K562 (cell line): Measurements from ENCODE around the gene ZP3. TPM values are rescaled to one million over a fixed set of nuclear protein-coding genes. Genes with fewer than 3 reads are reported as not detected.
A peak's percentile ranks its signal among the peaks of the same experiment; 100 is the strongest.

Experiments
- ATF7 ChIP-seq: fragments of 450-650 bp; IDR thresholded peaks from 2 replicates; pipeline ENCODE4 v1.7.1; 2014; ENCODE audit warnings: mild to moderate bottlenecking, moderate library complexity
- BHLHE40 ChIP-seq: IDR thresholded peaks from 2 replicates; pipeline ENCODE4 v1.6.1; 2011; ENCODE audit warnings: low read length, improper control_type of control experiment
- CSDE1 ChIP-seq, 2 experiments: fragments of 450-650 bp; IDR thresholded peaks; 2 replicates each; pipeline ENCODE4 v1.6.1; 2016; ENCODE audit warnings: mild to moderate bottlenecking in 1 of 2
- ETV5 ChIP-seq: sonication (generic); formaldehyde crosslinking; IDR thresholded peaks from 2 replicates; pipeline ENCODE4 v1.4.0; 2020; ENCODE audit warnings: low read depth, mild to moderate bottlenecking, missing genetic modification reagents
- FOXM1 ChIP-seq, 2 experiments: fragments of 450-650 bp in 1 of 2; sonication (generic) in 1 of 2; formaldehyde crosslinking in 1 of 2; IDR thresholded peaks; 2 replicates each; pipeline versions ENCODE4 v1.6.1 to v1.9.0; 2017 to 2022; ENCODE audit warnings: low read depth in 2 of 2, mild to moderate bottlenecking in 2 of 2, missing genetic modification reagents in 1 of 2, moderate library complexity in 1 of 2
- GATAD2B ChIP-seq: fragments of 450-650 bp; IDR thresholded peaks from 2 replicates; pipeline ENCODE4 v1.6.1; 2017; ENCODE audit warnings: mild to moderate bottlenecking, borderline replicate concordance
- HDAC3 ChIP-seq: fragments of 450-650 bp; IDR thresholded peaks from 2 replicates; pipeline ENCODE4 v1.6.1; 2018; ENCODE audit warnings: borderline replicate concordance, mild to moderate bottlenecking, moderate library complexity; ENCODE audit not compliant: partially characterized antibody
- HOXB6 ChIP-seq: fragments of 250-450 bp; sonication (Bioruptor Pico); IDR thresholded peaks from 2 replicates; pipeline ENCODE4 v1.5.1; 2022; ENCODE audit warnings: mild to moderate bottlenecking, borderline replicate concordance
- PTTG1 ChIP-seq: fragments of 450-650 bp; IDR thresholded peaks from 2 replicates; pipeline ENCODE4 v1.6.1; 2016; ENCODE audit warnings: low read depth, mild to moderate bottlenecking, missing genetic modification characterization, missing compliant biosample characterization
- SIRT6 ChIP-seq: IDR thresholded peaks from one replicate; pipeline ENCODE4 v1.6.1; 2012; ENCODE audit warnings: low read depth, mild to moderate bottlenecking, control low read depth, inconsistent platforms, low read length, moderate library complexity
- SMARCA4 ChIP-seq: fragments of 450-650 bp; IDR thresholded peaks from 2 replicates; pipeline ENCODE4 v1.6.1; 2016
- ZFX ChIP-seq: sonication (generic); formaldehyde crosslinking; IDR thresholded peaks from 2 replicates; pipeline ENCODE4 v1.8.0; 2022; ENCODE audit warnings: mild to moderate bottlenecking, missing genetic modification reagents, moderate library complexity
- ZNF24 ChIP-seq: fragments of 450-650 bp; IDR thresholded peaks from 2 replicates; pipeline ENCODE4 v1.6.1; 2016
- ZNF77 ChIP-seq: fragments of 250-450 bp; sonication (Bioruptor Pico); IDR thresholded peaks from 2 replicates; pipeline ENCODE4 v1.5.0; 2020
- polyA plus RNA-seq, 8 experiments: library from polyadenylated mRNA; depleted of rRNA in 4 of 8; stranded (reverse) in 5 of 8; unstranded in 3 of 8; fragments of >200 nt; fragmentation: Nextera tagmentation in 2 of 8; fragmentation: Illumina TruSeq in 1 of 8; extraction: Ambion mirVana in 2 of 8; extraction: Trizol in 1 of 8; gene quantifications; 2 replicates each; pipeline versions ENCODE4 v1.2.1 to v1.2.3, GENCODE V29; 2011 to 2014; ENCODE audit warnings: inconsistent platforms in 1 of 8, missing spikeins in 1 of 8
- total RNA-seq, 7 experiments: library from RNA; depleted of rRNA in 6 of 7; stranded (reverse); fragments of >200 nt in 6 of 7; fragmentation: Illumina TruSeq in 2 of 7; extraction: Trizol in 2 of 7; gene quantifications; 2 replicates each; pipeline versions ENCODE4 v1.2.1 to v1.2.3, GENCODE V29; 2011 to 2021; ENCODE audit warnings: low replicate concordance in 1 of 7
- TF ChIP-seq, protein P1 (sequence below): fragments of 450-650 bp; formaldehyde crosslinking; IDR thresholded peaks from 2 replicates; pipeline ENCODE4 v1.4.0; 2022; ENCODE audit warnings: missing genetic modification characterization
- TF ChIP-seq, protein P2 (sequence below): fragments of 250-450 bp; sonication (Bioruptor Pico); IDR thresholded peaks from 2 replicates; pipeline ENCODE4 v1.8.0; 2022; ENCODE audit warnings: moderate library complexity, mild to moderate bottlenecking, inconsistent platforms
- TF ChIP-seq, protein P3 (sequence below): sonication (generic); formaldehyde crosslinking; IDR thresholded peaks from 2 replicates; pipeline ENCODE4 v1.9.0; 2022; ENCODE audit warnings: mild to moderate bottlenecking, missing genetic modification reagents
- TF ChIP-seq, protein P4 (sequence below): fragments of 450-650 bp; IDR thresholded peaks from 2 replicates; pipeline ENCODE4 v1.6.1; 2018; ENCODE audit not compliant: partially characterized antibody
- TF ChIP-seq, protein P5 (sequence below): fragments of 200-800 bp; sonication (Bioruptor generic); IDR thresholded peaks from 2 replicates; pipeline ENCODE4 v1.6.1; 2017; ENCODE audit warnings: missing genetic modification characterization, missing compliant biosample characterization
- TF ChIP-seq, protein P6 (sequence below): fragments of 250-450 bp; sonication (Bioruptor Pico); IDR thresholded peaks from 2 replicates; pipeline ENCODE4 v1.8.0; 2021; ENCODE audit warnings: moderate library complexity, mild to moderate bottlenecking, inconsistent platforms

The ZP3 gene
- total and polyA plus RNA-seq, 9 of the 15 experiments (the other 6 are each of a cell fraction or from before 2014, with no cell fraction given): 1.4 to 3.8 (median 2.4) TPM

DNA sequence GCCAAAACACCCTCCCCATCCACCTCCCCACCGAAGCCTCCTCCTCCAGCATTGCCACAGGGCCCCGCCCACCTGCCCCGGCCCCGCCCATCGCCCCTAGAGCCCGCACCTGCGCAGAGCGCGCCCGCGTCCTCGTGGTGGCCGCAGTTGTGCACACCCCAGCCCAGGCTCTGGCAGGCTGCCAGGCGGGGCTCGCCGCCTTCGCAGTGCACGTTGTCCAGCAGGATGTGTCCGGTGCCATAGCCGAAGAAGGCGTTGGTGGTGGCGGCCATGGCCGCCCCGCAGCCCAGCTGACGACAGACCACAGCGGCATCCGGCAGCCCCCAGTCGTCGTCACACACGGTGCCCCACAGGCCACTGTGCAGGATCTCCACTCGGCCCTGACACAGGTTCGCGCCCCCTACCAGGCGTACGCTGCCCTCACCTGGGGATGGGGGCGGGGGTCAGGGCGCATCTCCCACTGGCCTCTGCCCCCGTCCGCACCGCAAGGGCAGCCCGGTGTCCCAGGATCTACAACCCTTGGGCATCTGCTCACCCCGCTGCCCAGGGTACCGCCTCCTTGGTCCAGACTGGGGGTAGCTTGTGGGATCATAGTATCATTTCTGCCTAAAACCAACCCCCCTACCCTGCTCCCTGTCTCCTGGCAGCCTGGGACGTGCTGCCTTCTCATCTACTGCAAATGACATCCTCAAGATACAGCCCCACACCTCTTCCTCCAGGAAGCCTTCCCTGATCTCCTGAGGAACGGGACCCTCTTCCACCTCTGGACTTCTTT lies 27.2 kb upstream of the ZP3 start (continued):
- TF ChIP-seq, protein P1, sequence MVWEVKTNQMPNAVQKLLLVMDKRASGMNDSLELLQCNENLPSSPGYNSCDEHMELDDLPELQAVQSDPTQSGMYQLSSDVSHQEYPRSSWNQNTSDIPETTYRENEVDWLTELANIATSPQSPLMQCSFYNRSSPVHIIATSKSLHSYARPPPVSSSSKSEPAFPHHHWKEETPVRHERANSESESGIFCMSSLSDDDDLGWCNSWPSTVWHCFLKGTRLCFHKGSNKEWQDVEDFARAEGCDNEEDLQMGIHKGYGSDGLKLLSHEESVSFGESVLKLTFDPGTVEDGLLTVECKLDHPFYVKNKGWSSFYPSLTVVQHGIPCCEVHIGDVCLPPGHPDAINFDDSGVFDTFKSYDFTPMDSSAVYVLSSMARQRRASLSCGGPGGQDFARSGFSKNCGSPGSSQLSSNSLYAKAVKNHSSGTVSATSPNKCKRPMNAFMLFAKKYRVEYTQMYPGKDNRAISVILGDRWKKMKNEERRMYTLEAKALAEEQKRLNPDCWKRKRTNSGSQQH (CRISPR knock-in tag): no peak
- TF ChIP-seq GATAD2B (no peak), BHLHE40 (peak; percentile 75; the same call in 1 of the 2 replicates), SMARCA4 (0 out of 2 replicates have a peak, but pooled peaks have one; percentile 32), PTTG1 (tag) (no peak), HDAC3 (no peak), ZNF77 (no peak; the same call in 1 of the 2 replicates), ETV5 (CRISPR knock-in tag) (peak; percentile 57), SIRT6 (no peak), HOXB6 (CRISPR knock-in tag) (no peak), ZNF24 (no peak; the same call in 1 of the 2 replicates), FOXM1 (IDR thresholded peaks at IDR 0.05; ENCODE audit: low read depth) (no peak), FOXM1 (CRISPR knock-in tag; IDR thresholded peaks at IDR 0.05; ENCODE audit: low read depth) (0 out of 2 replicates have a peak, but pooled peaks have one; percentile 61), ZFX (CRISPR knock-in tag) (no peak; the same call in 1 of the 2 replicates), ATF7 (peak; percentile 62), CSDE1 (IDR thresholded peaks at IDR 0.05) (no peak)
- TF ChIP-seq, protein P2, sequence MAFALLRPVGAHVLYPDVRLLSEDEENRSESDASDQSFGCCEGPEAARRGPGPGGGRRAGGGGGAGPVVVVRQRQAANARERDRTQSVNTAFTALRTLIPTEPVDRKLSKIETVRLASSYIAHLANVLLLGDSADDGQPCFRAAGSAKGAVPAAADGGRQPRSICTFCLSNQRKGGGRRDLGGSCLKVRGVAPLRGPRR (CRISPR knock-in tag): no peak
- TF ChIP-seq, protein P3, sequence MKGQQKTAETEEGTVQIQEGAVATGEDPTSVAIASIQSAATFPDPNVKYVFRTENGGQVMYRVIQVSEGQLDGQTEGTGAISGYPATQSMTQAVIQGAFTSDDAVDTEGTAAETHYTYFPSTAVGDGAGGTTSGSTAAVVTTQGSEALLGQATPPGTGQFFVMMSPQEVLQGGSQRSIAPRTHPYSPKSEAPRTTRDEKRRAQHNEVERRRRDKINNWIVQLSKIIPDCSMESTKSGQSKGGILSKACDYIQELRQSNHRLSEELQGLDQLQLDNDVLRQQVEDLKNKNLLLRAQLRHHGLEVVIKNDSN (CRISPR knock-in tag): peak; percentile 64
- TF ChIP-seq, protein P4, sequence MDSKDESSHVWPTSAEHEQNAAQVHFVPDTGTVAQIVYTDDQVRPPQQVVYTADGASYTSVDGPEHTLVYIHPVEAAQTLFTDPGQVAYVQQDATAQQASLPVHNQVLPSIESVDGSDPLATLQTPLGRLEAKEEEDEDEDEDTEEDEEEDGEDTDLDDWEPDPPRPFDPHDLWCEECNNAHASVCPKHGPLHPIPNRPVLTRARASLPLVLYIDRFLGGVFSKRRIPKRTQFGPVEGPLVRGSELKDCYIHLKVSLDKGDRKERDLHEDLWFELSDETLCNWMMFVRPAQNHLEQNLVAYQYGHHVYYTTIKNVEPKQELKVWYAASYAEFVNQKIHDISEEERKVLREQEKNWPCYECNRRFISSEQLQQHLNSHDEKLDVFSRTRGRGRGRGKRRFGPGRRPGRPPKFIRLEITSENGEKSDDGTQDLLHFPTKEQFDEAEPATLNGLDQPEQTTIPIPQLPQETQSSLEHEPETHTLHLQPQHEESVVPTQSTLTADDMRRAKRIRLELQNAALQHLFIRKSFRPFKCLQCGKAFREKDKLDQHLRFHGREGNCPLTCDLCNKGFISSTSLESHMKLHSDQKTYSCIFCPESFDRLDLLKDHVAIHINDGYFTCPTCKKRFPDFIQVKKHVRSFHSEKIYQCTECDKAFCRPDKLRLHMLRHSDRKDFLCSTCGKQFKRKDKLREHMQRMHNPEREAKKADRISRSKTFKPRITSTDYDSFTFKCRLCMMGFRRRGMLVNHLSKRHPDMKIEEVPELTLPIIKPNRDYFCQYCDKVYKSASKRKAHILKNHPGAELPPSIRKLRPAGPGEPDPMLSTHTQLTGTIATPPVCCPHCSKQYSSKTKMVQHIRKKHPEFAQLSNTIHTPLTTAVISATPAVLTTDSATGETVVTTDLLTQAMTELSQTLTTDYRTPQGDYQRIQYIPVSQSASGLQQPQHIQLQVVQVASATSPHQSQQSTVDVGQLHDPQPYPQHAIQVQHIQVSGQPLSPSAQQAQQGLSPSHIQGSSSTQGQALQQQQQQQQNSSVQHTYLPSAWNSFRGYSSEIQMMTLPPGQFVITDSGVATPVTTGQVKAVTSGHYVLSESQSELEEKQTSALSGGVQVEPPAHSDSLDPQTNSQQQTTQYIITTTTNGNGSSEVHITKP: no peak
- TF ChIP-seq, protein P5, sequence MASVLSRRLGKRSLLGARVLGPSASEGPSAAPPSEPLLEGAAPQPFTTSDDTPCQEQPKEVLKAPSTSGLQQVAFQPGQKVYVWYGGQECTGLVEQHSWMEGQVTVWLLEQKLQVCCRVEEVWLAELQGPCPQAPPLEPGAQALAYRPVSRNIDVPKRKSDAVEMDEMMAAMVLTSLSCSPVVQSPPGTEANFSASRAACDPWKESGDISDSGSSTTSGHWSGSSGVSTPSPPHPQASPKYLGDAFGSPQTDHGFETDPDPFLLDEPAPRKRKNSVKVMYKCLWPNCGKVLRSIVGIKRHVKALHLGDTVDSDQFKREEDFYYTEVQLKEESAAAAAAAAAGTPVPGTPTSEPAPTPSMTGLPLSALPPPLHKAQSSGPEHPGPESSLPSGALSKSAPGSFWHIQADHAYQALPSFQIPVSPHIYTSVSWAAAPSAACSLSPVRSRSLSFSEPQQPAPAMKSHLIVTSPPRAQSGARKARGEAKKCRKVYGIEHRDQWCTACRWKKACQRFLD (CRISPR knock-in tag): no peak
- TF ChIP-seq, protein P6, sequence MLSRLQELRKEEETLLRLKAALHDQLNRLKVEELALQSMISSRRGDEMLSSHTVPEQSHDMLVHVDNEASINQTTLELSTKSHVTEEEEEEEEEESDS: no peak
